DOHH2 (cell line): ENCODE results near the gene GPATCH2.

Experiments used
- H3F3A ChIP-seq: fragments of 200-600 bp; sonication (generic), shearing (Covaris generic); 2 replicates; pipeline ENCODE4 v1.6.0; 2016; ENCODE audit warnings: antibody characterized with exemption, mild to moderate bottlenecking; ENCODE audit not compliant: control insufficient read depth, insufficient read depth
- H3K27ac ChIP-seq: fragments of 200-600 bp; sonication (generic); 2 replicates; pipeline ENCODE4 v1.5.1; 2014; ENCODE audit warnings: low read depth, mild to moderate bottlenecking, low read length, moderate library complexity
- H3K27me3 ChIP-seq: fragments of 200-600 bp; sonication (generic); 2 replicates; pipeline ENCODE4 v1.6.1; 2014; ENCODE audit warnings: mild to moderate bottlenecking, low read length, mixed read lengths; ENCODE audit not compliant: control insufficient read depth
- H3K36me3 ChIP-seq: fragments of 200-600 bp; sonication (generic); 2 replicates; pipeline ENCODE4 v1.6.1; 2014; ENCODE audit warnings: mild to moderate bottlenecking, low read length, moderate library complexity, mixed read lengths; ENCODE audit not compliant: control insufficient read depth
- H3K4me1 ChIP-seq: fragments of 200-600 bp; sonication (generic); 2 replicates; pipeline ENCODE4 v1.6.1; 2014; ENCODE audit warnings: mild to moderate bottlenecking, low read length, mixed read lengths; ENCODE audit not compliant: control insufficient read depth
- H3K4me2 ChIP-seq: fragments of 200-600 bp; sonication (generic); 2 replicates; pipeline ENCODE4 v1.6.0; 2014; ENCODE audit warnings: mild to moderate bottlenecking, low read length, moderate library complexity
- H3K4me3 ChIP-seq: fragments of 200-600 bp; sonication (generic); 2 replicates; pipeline ENCODE4 v1.5.1; 2014; ENCODE audit warnings: mild to moderate bottlenecking, low read length, mixed read lengths
- H3K79me2 ChIP-seq: fragments of 200-600 bp; sonication (generic); 2 replicates; pipeline ENCODE4 v1.6.1; 2014; ENCODE audit warnings: mild to moderate bottlenecking, low read length, mixed read lengths; ENCODE audit not compliant: control insufficient read depth
- H3K9me2 ChIP-seq: fragments of 200-600 bp; sonication (generic); replicated peaks from 2 replicates; pipeline ENCODE4 v1.6.1; 2014; ENCODE audit warnings: mild to moderate bottlenecking, low read length, mixed read lengths; ENCODE audit not compliant: control insufficient read depth
- H3K9me3 ChIP-seq: fragments of 200-600 bp; sonication (generic); 2 replicates; pipeline ENCODE4 v1.6.1; 2014; ENCODE audit warnings: antibody characterized with exemption, low read length, mixed read lengths; ENCODE audit not compliant: control insufficient read depth, insufficient read depth
- H4K20me1 ChIP-seq: fragments of 200-600 bp; sonication (generic); 2 replicates; pipeline ENCODE4 v1.6.0; 2014; ENCODE audit warnings: low read depth, mild to moderate bottlenecking, antibody characterized with exemption, low read length, moderate library complexity; ENCODE audit not compliant: control insufficient read depth, insufficient read depth
- CTCF ChIP-seq: fragments of 200-600 bp; sonication (generic); IDR thresholded peaks from one replicate; pipeline ENCODE4 v1.5.1; 2014; ENCODE audit warnings: antibody characterized with exemption, mild to moderate bottlenecking, low read depth, low read length; ENCODE audit not compliant: poor library complexity, severe bottlenecking
- EZH2phosphoT487 ChIP-seq: fragments of 200-600 bp; sonication (generic); IDR thresholded peaks from 2 replicates; pipeline ENCODE4 v1.6.1; 2017; ENCODE audit warnings: borderline replicate concordance, mild to moderate bottlenecking, antibody characterized with exemption, low read length, moderate library complexity, mixed read lengths

Gene GPATCH2

GRCh38 chr1:217379336-217379735 lies 251.6 kb downstream of the GPATCH2 start:
- H3K36me3 ChIP-seq: no peaks in the 10 kb centered on the region
- no peaks in the 10 kb centered on the region for H3K27me3 ChIP-seq
- H3K27ac ChIP-seq: no peak overlapping the region
- no peaks in the 10 kb centered on the region for H4K20me1 ChIP-seq
- no peak overlapping the region for H3K4me2 ChIP-seq
- peaks cover 4% of the 10 kb centered on the region; the same call in 1 of the 2 replicates for H3K9me3 ChIP-seq
- TF ChIP-seq EZH2phosphoT487 (no peak), CTCF (no peak)
- H3K79me2 ChIP-seq: no peaks in the 10 kb centered on the region
- H3F3A ChIP-seq: no peaks in the 10 kb centered on the region
- H3K4me3 ChIP-seq: no peak overlapping the region
- H3K4me1 ChIP-seq: no peaks in the 10 kb centered on the region
- no peaks in the 10 kb centered on the region for H3K9me2 ChIP-seq
